IMR-90 (cell line): Measurements from ENCODE around the gene JMJD8. TPM values are rescaled to one million over a fixed set of nuclear protein-coding genes. Genes with fewer than 3 reads are reported as not detected.
A peak's percentile ranks its signal among the peaks of the same experiment; 100 is the strongest.

Experiments
- ATAC-seq: fragments of 200-7000 bp; cut with Tn5 transposase; 2 replicates; pipeline ENCODE4 v1.9.1; 2020; ENCODE audit warnings: low read depth, mild to moderate bottlenecking, moderate library complexity
- BruUV-seq: library from RNA; stranded (reverse); fragments of 400-500 nt; replicated peaks from 2 replicates; lab custom pipeline; 2021; lab: Mats Ljungman, UMichigan
- CTCF ChIA-PET: fragments of 300-600 bp; formaldehyde crosslinking; extraction: SDS; loops from one replicate; lab custom pipeline; 2021; ENCODE audit warnings: antibody characterized with exemption; lab: Yijun Ruan, JAX
- POLR2A ChIA-PET: fragments of 300-600 bp; sonication (Branson Sonifier 250); formaldehyde crosslinking; loops from one replicate; lab custom pipeline; 2022; ENCODE audit warnings: antibody characterized with exemption; ENCODE audit not compliant: unreplicated experiment; lab: Charles Lee
- DNase-seq: peaks from one replicate; pipeline ENCODE4 v3.0.0; 2013
- H2AFZ ChIP-seq: replicated peaks from 2 replicates; pipeline ENCODE3; 2013; ENCODE audit warnings: low read length, mild to moderate bottlenecking; ENCODE audit not compliant: poor library complexity
- H2AK5ac ChIP-seq: 2 replicates; pipeline ENCODE4 v1.6.1; 2013; ENCODE audit warnings: low read depth, low read length, inconsistent platforms
- H2AK9ac ChIP-seq: replicated peaks from 2 replicates; pipeline ENCODE3; 2013; ENCODE audit warnings: mild to moderate bottlenecking, low read depth, low read length, moderate library complexity; ENCODE audit not compliant: poor library complexity
- H2BK120ac ChIP-seq: 2 replicates; pipeline ENCODE4 v1.6.1; 2013; ENCODE audit warnings: low read depth, low read length, inconsistent platforms
- H2BK15ac ChIP-seq: 3 replicates; pipeline ENCODE4 v1.6.1; 2013; ENCODE audit warnings: low read depth, low read length, inconsistent platforms
- H2BK20ac ChIP-seq: 2 replicates; pipeline ENCODE4 v1.6.1; 2013; ENCODE audit warnings: low read depth, mild to moderate bottlenecking, inconsistent platforms, low read length, moderate library complexity
- H2BK5ac ChIP-seq: 2 replicates; pipeline ENCODE4 v1.6.1; 2013; ENCODE audit warnings: mild to moderate bottlenecking, low read depth, low read length, inconsistent platforms; ENCODE audit not compliant: poor library complexity, severe bottlenecking
- H3K14ac ChIP-seq: replicated peaks from 2 replicates; pipeline ENCODE4 v1.6.1; 2013; ENCODE audit warnings: low read depth, low read length, inconsistent platforms
- H3K18ac ChIP-seq: 2 replicates; pipeline ENCODE4 v1.6.1; 2013; ENCODE audit warnings: low read depth, low read length, control low read depth
- H3K23ac ChIP-seq: 2 replicates; pipeline ENCODE4 v1.6.1; 2013; ENCODE audit warnings: low read depth, low read length, inconsistent platforms
- H3K27ac ChIP-seq: 2 replicates; pipeline ENCODE4 v1.5.1; 2013; ENCODE audit warnings: mild to moderate bottlenecking, control low read depth, low read length; ENCODE audit not compliant: insufficient read depth
- H3K27me3 ChIP-seq: 2 replicates; pipeline ENCODE4 v1.6.1; 2013; ENCODE audit warnings: low read length; ENCODE audit not compliant: control insufficient read depth, insufficient read depth
- H3K36me3 ChIP-seq: 2 replicates; pipeline ENCODE4 v1.6.1; 2013; ENCODE audit warnings: low read length, mixed read lengths; ENCODE audit not compliant: control insufficient read depth, insufficient read depth
- H3K4ac ChIP-seq: 2 replicates; pipeline ENCODE4 v1.6.1; 2013; ENCODE audit warnings: low read depth, low read length, inconsistent platforms
- H3K4me1 ChIP-seq: 2 replicates; pipeline ENCODE4 v1.6.1; 2013; ENCODE audit warnings: low read length, mixed read lengths; ENCODE audit not compliant: control insufficient read depth, insufficient read depth
- H3K4me2 ChIP-seq: 2 replicates; pipeline ENCODE4 v1.6.1; 2013; ENCODE audit warnings: low read depth, mild to moderate bottlenecking, control low read depth, low read length, moderate library complexity
- H3K4me3 ChIP-seq: 2 replicates; pipeline ENCODE4 v1.5.1; 2013; ENCODE audit warnings: low read depth, mild to moderate bottlenecking, control low read depth, low read length, moderate library complexity; ENCODE audit not compliant: insufficient read depth
- H3K56ac ChIP-seq: 2 replicates; pipeline ENCODE4 v1.6.1; 2013; ENCODE audit warnings: low read length, inconsistent platforms; ENCODE audit not compliant: insufficient read depth; ENCODE audit errors: extremely low read depth
- H3K79me1 ChIP-seq, 2 experiments: 2 replicates each; pipeline ENCODE4 v1.6.1; 2013; ENCODE audit warnings: low read length in 2 of 2, inconsistent platforms in 1 of 2, low read depth in 1 of 2
- H3K9ac ChIP-seq: 2 replicates; pipeline ENCODE4 v1.6.1; 2013; ENCODE audit warnings: low read depth, low read length, control low read depth
- H3K9me1 ChIP-seq: 2 replicates; pipeline ENCODE4 v1.6.1; 2013; ENCODE audit warnings: low read length, inconsistent platforms; ENCODE audit not compliant: insufficient read depth
- H3K9me3 ChIP-seq: 2 replicates; pipeline ENCODE4 v1.6.1; 2013; ENCODE audit warnings: low read length; ENCODE audit not compliant: control insufficient read depth, insufficient read depth
- H4K20me1 ChIP-seq: 2 replicates; pipeline ENCODE4 v1.6.1; 2013; ENCODE audit warnings: low read length, inconsistent platforms; ENCODE audit not compliant: insufficient read depth
- H4K5ac ChIP-seq: 2 replicates; pipeline ENCODE4 v1.6.1; 2013; ENCODE audit warnings: mild to moderate bottlenecking, low read depth, low read length, control low read depth
- H4K8ac ChIP-seq, 2 experiments: 2 replicates each; pipeline ENCODE4 v1.6.1; 2013; ENCODE audit warnings: low read depth in 2 of 2, low read length in 2 of 2, control low read depth in 1 of 2, inconsistent platforms in 1 of 2
- H4K91ac ChIP-seq: 2 replicates; pipeline ENCODE4 v1.6.1; 2013; ENCODE audit warnings: low read depth, low read length, inconsistent platforms; ENCODE audit not compliant: insufficient read depth
- BHLHE40 ChIP-seq: fragments of 150-350 bp; IDR thresholded peaks from 2 replicates; pipeline ENCODE4 v1.6.1; 2016; ENCODE audit warnings: mild to moderate bottlenecking, low read depth, low read length
- CEBPB ChIP-seq: IDR thresholded peaks from 2 replicates; pipeline ENCODE4 v1.6.1; 2012; ENCODE audit warnings: low read depth, low read length, improper control_type of control experiment
- CHD1 ChIP-seq: IDR thresholded peaks from 2 replicates; pipeline ENCODE4 v1.6.1; 2012; ENCODE audit warnings: low read depth, low read length, improper control_type of control experiment
- CTCF ChIP-seq: conservative IDR thresholded peaks from 2 replicates; pipeline ENCODE4 v1.5.1; 2012; ENCODE audit warnings: mild to moderate bottlenecking, low read depth, low read length, improper control_type of control experiment
- ELK1 ChIP-seq: fragments of 150-350 bp; IDR thresholded peaks from 2 replicates; pipeline ENCODE4 v1.6.1; 2016; ENCODE audit warnings: low read depth, mild to moderate bottlenecking, low read length, moderate library complexity, borderline replicate concordance
- FOS ChIP-seq: fragments of 150-350 bp; IDR thresholded peaks from 2 replicates; pipeline ENCODE4 v1.6.1; 2016; ENCODE audit warnings: low read depth, low read length
- MAFK ChIP-seq: IDR thresholded peaks from 2 replicates; pipeline ENCODE4 v1.6.1; 2012; ENCODE audit warnings: low read depth, low read length, improper control_type of control experiment
- MAZ ChIP-seq: IDR thresholded peaks from 2 replicates; pipeline ENCODE4 v1.6.1; 2012; ENCODE audit warnings: low read depth, mild to moderate bottlenecking, low read length, improper control_type of control experiment, moderate library complexity, borderline replicate concordance
- MXI1 ChIP-seq: IDR thresholded peaks from 2 replicates; pipeline ENCODE4 v1.6.1; 2012; ENCODE audit warnings: low read depth, mild to moderate bottlenecking, low read length, moderate library complexity, borderline replicate concordance
- NFE2L2 ChIP-seq: fragments of 150-350 bp; IDR thresholded peaks from 2 replicates; pipeline ENCODE4 v1.6.1; 2016; ENCODE audit warnings: low read depth, mild to moderate bottlenecking, low read length
- POLR2A ChIP-seq: IDR thresholded peaks from 2 replicates; pipeline ENCODE4 v1.6.1; 2012; ENCODE audit warnings: mild to moderate bottlenecking, low read depth, low read length
- RAD21 ChIP-seq: IDR thresholded peaks from 2 replicates; pipeline ENCODE4 v1.6.1; 2012; ENCODE audit warnings: low read length, improper control_type of control experiment
- RFX5 ChIP-seq: IDR thresholded peaks from 2 replicates; pipeline ENCODE4 v1.8.0; 2012; ENCODE audit warnings: low read depth, mild to moderate bottlenecking, low read length, moderate library complexity
- SMC3 ChIP-seq: fragments of 150-350 bp; IDR thresholded peaks from 2 replicates; pipeline ENCODE4 v1.6.1; 2016; ENCODE audit warnings: low read depth, mild to moderate bottlenecking, antibody characterized with exemption, low read length, moderate library complexity
- USF2 ChIP-seq: fragments of 150-350 bp; IDR thresholded peaks from 2 replicates; pipeline ENCODE4 v1.6.1; 2017; ENCODE audit warnings: mild to moderate bottlenecking, antibody characterized with exemption, low read length, low read depth
- WGBS, 2 experiments: methylation state at CpG; one replicate each; pipeline versions ENCODE4 v1.1.5 to v1.1.7; 2013; ENCODE audit warnings: missing lambda C conversion rate in 2 of 2; ENCODE audit not compliant: insufficient read length in 1 of 2; ENCODE audit errors: extremely low coverage in 2 of 2; 5-methylcytosine and 5-hydroxymethylcytosine counted together
- dilution Hi-C: fragments of 300-500 bp; cut with HindIII; formaldehyde crosslinking; loops from one replicate; pipeline ENCODE4 v1.14.3; 2018; ENCODE audit warnings: low sequenced_read_pairs; ENCODE audit not compliant: unreplicated experiment
- in situ Hi-C: fragments of 300-500 bp; cut with MboI; formaldehyde crosslinking; loops from 3 replicates; pipeline ENCODE4 v1.14.3; 2019; ENCODE audit warnings: low sequenced_read_pairs, inconsistent platforms, mixed read lengths
- intact Hi-C: fragments of 100-400 bp; cut with micrococcal nuclease; formaldehyde crosslinking; loops from 2 replicates; pipeline ENCODE4 v1.10.0; 2022
- polyA plus RNA-seq, 3 experiments: library from polyadenylated mRNA; depleted of rRNA; stranded (reverse); fragments of >200 nt; gene quantifications; 2 replicates each; pipeline ENCODE4 v1.2.3, GENCODE V29; 2012; ENCODE audit warnings: low replicate concordance in 1 of 3
- total RNA-seq: library from RNA; depleted of rRNA; stranded (reverse); fragments of >200 nt; gene quantifications from 2 replicates; pipeline ENCODE4 v1.2.3, GENCODE V29; 2012

JMJD8 gene
- total and polyA plus RNA-seq, 2 of the 4 experiments (the other 2 are of a cell fraction): 17.7 to 62.5 TPM

DNA sequence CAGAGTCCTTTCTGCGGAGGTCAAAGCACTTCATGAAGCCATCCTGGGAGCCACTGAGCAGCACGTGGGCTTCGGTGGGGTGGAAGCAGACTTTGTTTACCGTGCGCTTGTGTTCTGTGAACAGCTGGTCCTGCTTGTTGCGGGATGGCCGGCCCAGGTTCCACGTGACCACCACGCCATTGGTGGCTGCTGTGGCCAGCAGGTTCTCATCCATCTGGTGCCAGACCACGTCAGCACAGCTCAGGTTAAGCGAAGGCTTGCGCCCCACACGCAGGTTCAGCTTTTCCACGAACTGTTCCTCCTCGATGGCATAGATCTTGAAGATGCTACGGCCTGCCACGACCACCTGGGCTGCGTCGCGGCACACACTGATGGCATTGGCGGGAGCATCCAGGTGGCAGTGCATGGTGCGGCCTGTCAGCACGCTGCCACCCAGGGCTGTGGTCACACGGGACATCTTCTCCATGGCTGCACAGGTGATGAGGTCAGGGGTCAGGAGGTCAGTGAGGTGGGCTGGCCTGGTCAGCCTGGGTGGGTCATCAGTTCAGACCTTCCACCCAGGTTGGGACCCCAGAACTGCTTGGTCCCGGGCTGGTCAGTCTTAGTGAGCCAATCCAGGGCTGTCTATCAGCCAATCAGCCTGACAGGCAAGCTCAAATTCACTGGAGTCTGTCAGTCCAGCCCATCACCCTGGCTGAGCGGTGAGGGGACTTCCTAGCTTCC, 5.2 kb upstream of the JMJD8 start:
- ChIA-PET POLR2A (no interaction called here), CTCF (no interaction called here)
- WGBS, 2 experiments: 88% methylated on average over 18 of the region's 26 CpGs; no CpG with 5 or more reads in 1 of the 2 experiments
- Histone ChIP-seq H3K9me1 (peaks cover 7% of the 10 kb centered on the region), H3K56ac (no peak overlapping the region; the same call in 1 of the 2 replicates), H3K23ac (no peak overlapping the region), H2BK15ac (no peak overlapping the region), H3K27me3 (peaks cover 22% of the 10 kb centered on the region), H3K14ac (0 out of 2 replicates have a peak overlapping the region, but pooled peaks have one; percentile 16), H3K18ac (no peak overlapping the region), H2AK9ac (peak overlapping the region; percentile 48), H3K4ac (peak overlapping the region; percentile 48), H2AK5ac (peak overlapping the region; percentile 62), H4K5ac (peak overlapping the region; percentile 73), H4K20me1 (no peaks in the 10 kb centered on the region; the same call in 1 of the 2 replicates), H3K9me3 (no peaks in the 10 kb centered on the region; the same call in 1 of the 2 replicates), H2BK20ac (no peak overlapping the region), H2AFZ (peak overlapping the region; percentile 96), H3K79me1 (peaks cover 9 to 31% of the 10 kb centered on the region in 2 experiments; a peak in 3 of 4 replicates), H4K91ac (no peak overlapping the region), H3K4me1 (peaks cover 12% of the 10 kb centered on the region), H3K4me2 (peak overlapping the region; percentile 97), H3K4me3 (peak overlapping the region; percentile 92), H2BK5ac (no peak overlapping the region), H2BK120ac (no peak overlapping the region), H3K27ac (peak overlapping the region; percentile 86), H4K8ac (peak overlapping the region; percentile 68 to 84), H3K9ac (peak overlapping the region; percentile 84), H3K36me3 (peaks cover 22% of the 10 kb centered on the region)
- dilution Hi-C loops: no loop called here
- ATAC-seq: no peak; the same call in 1 of the 2 replicates
- intact Hi-C loops: no loop called here
- BruUV-seq: no TSS peak
- in situ Hi-C loops: no loop called here
- no peak for DNase-seq
- TF ChIP-seq SMC3 (no peak), CTCF (no peak), MXI1 (no peak), ELK1 (no peak), POLR2A (no peak), NFE2L2 (no peak), USF2 (no peak), MAZ (no peak), BHLHE40 (no peak), FOS (no peak), CEBPB (no peak), RAD21 (no peak), CHD1 (no peak), MAFK (no peak), RFX5 (no peak)
